ENCODE results near the gene G6PC3. TPM values are rescaled to one million over a fixed set of nuclear protein-coding genes. Genes with fewer than 3 reads are reported as not detected.
"Not testable (repeated sequence)": the region's sequence is repeated elsewhere in the genome, so short reads cannot be mapped to it uniquely, and the experiment has no call there.

Gene G6PC3
- total RNA-seq, 1 experiment from 2014 or later = 59.6 TPM

GRCh38 chr17:44046893-44047292 lies 23.6 kb upstream of the G6PC3 start:
- H3K9me3 ChIP-seq (ENCODE audit: low read length); H3K27ac ChIP-seq (ENCODE audit: low read length): not testable (repeated sequence)

DNA sequence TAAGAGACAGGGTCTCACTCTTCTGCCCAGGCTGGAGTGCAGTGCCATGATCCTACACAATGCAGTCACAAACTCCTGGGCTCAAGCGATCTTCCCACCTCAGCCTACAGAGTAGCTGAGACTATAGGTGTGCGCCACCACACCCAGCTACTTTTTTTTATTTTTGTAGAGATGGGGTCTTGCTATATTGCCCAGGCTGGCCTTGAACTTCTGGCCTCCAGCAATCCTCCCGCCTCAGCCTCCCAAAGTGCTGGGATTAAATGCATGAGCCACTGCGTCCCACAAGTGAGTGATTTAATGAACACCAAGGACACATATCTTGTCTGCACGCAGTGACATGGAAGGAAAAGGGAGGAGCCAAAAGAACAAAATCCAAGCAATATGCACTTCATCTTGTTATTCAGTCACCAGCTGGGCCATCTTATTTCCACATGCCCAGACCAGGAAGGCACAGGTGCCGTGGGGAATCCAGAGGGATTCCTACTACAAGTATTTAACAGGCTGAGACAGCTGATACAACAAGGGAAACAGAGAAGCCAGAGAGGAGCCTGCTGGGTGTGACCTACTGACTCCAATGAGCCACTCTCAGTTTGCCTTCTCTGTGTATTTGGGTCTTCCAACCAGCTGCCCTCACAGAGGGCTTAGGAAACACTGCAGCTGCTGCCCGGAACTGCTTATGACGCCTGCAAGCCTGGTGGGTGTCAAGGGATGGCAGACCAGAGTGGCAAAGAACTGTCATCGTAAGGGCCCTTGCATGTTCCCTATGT lies 21.1 kb upstream of the G6PC3 start:
- peaks cover 12% of the 10 kb centered on the region; the same call in 1 of the 2 replicates for H4K20me1 ChIP-seq (ENCODE audit: insufficient read depth, low read depth, low read length)
- H3K9me3 ChIP-seq (ENCODE audit: low read length) = no peaks in the 10 kb centered on the region
- no peak overlapping the region for H3K4me2 ChIP-seq (ENCODE audit: low read depth, low read length, poor library complexity, severe bottlenecking)
- no peak overlapping the region for H3K9ac ChIP-seq (ENCODE audit: low read length)
- DNase-seq = no peak
- peaks cover 74% of the 10 kb centered on the region for H3K79me2 ChIP-seq (ENCODE audit: low read length)
- H3K4me3 ChIP-seq (ENCODE audit: low read length) = no peak overlapping the region
- H3K27me3 ChIP-seq (ENCODE audit: low read length) = no peaks in the 10 kb centered on the region
- no peaks in the 10 kb centered on the region for H3K4me1 ChIP-seq (ENCODE audit: low read length)
- no peaks in the 10 kb centered on the region for H3K9me2 ChIP-seq (replicated peaks; ENCODE audit: insufficient read depth, low read length)
- H3K36me3 ChIP-seq (ENCODE audit: insufficient read depth, low read length) = peaks cover 43% of the 10 kb centered on the region
- H2AFZ ChIP-seq (ENCODE audit: low read length) = no peak overlapping the region
- no peak overlapping the region for H3K27ac ChIP-seq (ENCODE audit: low read length)

More at GRCh38 chr17:44046893-44047292, 23.6 kb upstream of the G6PC3 start:
- not testable (repeated sequence) for H3K9ac ChIP-seq (ENCODE audit: low read length); H3K4me1 ChIP-seq (ENCODE audit: low read length); H3K9me2 ChIP-seq (replicated peaks; ENCODE audit: insufficient read depth, low read length); H3K4me2 ChIP-seq (ENCODE audit: low read depth, low read length, poor library complexity, severe bottlenecking); H2AFZ ChIP-seq (ENCODE audit: low read length); H3K4me3 ChIP-seq (ENCODE audit: low read length); DNase-seq; H3K27me3 ChIP-seq (ENCODE audit: low read length)
- H3K36me3 ChIP-seq (ENCODE audit: insufficient read depth, low read length) = peaks cover 31% of the 10 kb centered on the region
- peaks cover 17% of the 10 kb centered on the region for H4K20me1 ChIP-seq (ENCODE audit: insufficient read depth, low read depth, low read length)
- H3K79me2 ChIP-seq (ENCODE audit: low read length) = peaks cover 70% of the 10 kb centered on the region

DNA sequence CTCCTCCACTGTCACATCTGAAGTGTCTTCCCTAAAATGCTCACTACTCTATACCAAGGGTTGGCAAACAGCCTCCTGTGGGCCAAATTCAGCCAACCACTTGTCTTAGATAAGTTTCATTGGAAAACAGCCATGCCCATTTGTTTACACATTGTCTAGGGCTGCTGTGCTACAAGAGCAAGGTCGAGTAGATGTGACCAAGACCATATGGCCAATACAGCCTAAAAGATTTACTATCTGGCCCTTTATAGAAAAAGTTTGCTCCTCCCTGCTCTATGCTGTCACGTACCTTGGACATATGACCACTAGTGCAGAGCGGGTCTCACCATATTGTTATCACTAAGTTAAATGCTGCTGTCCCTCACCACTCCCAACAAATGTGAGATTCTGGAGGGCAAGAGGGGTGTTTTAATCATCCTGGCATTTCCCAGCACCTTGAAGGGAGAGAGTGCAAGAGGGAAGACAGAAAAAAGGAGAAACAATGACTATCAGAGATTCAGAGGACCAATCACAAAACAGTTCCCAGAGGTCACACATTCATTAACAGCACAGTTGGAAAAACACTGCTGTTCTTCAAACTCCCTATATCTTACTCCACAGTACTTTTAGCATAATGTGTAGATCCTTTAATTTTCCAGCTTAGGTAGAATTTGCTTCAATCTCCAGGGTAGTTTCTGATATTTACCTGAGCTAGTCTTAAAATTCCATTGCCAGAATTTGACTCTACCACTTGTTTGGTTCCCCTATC lies 17.2 kb upstream of the G6PC3 start:
- H3K27ac ChIP-seq (ENCODE audit: low read length) = no peak overlapping the region
- H3K4me1 ChIP-seq (ENCODE audit: low read length) = no peaks in the 10 kb centered on the region
- H2AFZ ChIP-seq (ENCODE audit: low read length) = no peak overlapping the region
- H4K20me1 ChIP-seq (ENCODE audit: insufficient read depth, low read depth, low read length) = peaks cover 15% of the 10 kb centered on the region; the same call in 1 of the 2 replicates
- H3K4me2 ChIP-seq (ENCODE audit: low read depth, low read length, poor library complexity, severe bottlenecking) = no peak overlapping the region
- no peaks in the 10 kb centered on the region for H3K9me2 ChIP-seq (replicated peaks; ENCODE audit: insufficient read depth, low read length)
- no peak overlapping the region for H3K9ac ChIP-seq (ENCODE audit: low read length)
- no peaks in the 10 kb centered on the region for H3K27me3 ChIP-seq (ENCODE audit: low read length)
- no peak for DNase-seq
- H3K79me2 ChIP-seq (ENCODE audit: low read length) = peaks cover 80% of the 10 kb centered on the region
- no peak overlapping the region for H3K4me3 ChIP-seq (ENCODE audit: low read length)
- no peaks in the 10 kb centered on the region for H3K9me3 ChIP-seq (ENCODE audit: low read length)
- peaks cover 37% of the 10 kb centered on the region for H3K36me3 ChIP-seq (ENCODE audit: insufficient read depth, low read length)

- DNase-seq = no peak
- H4K20me1 ChIP-seq (ENCODE audit: insufficient read depth, low read depth, low read length) = peaks cover 23% of the 10 kb centered on the region; the same call in 1 of the 2 replicates
- no peak overlapping the region for H2AFZ ChIP-seq (ENCODE audit: low read length)
- peaks cover 50% of the 10 kb centered on the region for H3K36me3 ChIP-seq (ENCODE audit: insufficient read depth, low read length)
- H3K4me2 ChIP-seq (ENCODE audit: low read depth, low read length, poor library complexity, severe bottlenecking) = no peak overlapping the region
- H3K27ac ChIP-seq (ENCODE audit: low read length) = no peak overlapping the region
- no peak overlapping the region for H3K4me3 ChIP-seq (ENCODE audit: low read length)
- H3K9me3 ChIP-seq (ENCODE audit: low read length) = no peaks in the 10 kb centered on the region
- H3K9ac ChIP-seq (ENCODE audit: low read length) = no peak overlapping the region
- no peaks in the 10 kb centered on the region for H3K9me2 ChIP-seq (replicated peaks; ENCODE audit: insufficient read depth, low read length)
- no peaks in the 10 kb centered on the region for H3K27me3 ChIP-seq (ENCODE audit: low read length)
- peaks cover 3% of the 10 kb centered on the region; the same call in 1 of the 2 replicates for H3K4me1 ChIP-seq (ENCODE audit: low read length)
- peaks cover 87% of the 10 kb centered on the region for H3K79me2 ChIP-seq (ENCODE audit: low read length)
These were observed 11.2 kb upstream of the G6PC3 start for GRCh38 chr17:44059101-44059892.

- DNase-seq = no peak
- Histone ChIP-seq H3K4me1 (ENCODE audit: low read length) (peaks cover 10% of the 10 kb centered on the region), H3K4me2 (ENCODE audit: low read depth, low read length, poor library complexity, severe bottlenecking) (no peak overlapping the region), H3K4me3 (ENCODE audit: low read length) (no peak overlapping the region), H3K9me3 (ENCODE audit: low read length) (no peaks in the 10 kb centered on the region), H3K9ac (ENCODE audit: low read length) (no peak overlapping the region), H3K79me2 (ENCODE audit: low read length) (peaks cover 90% of the 10 kb centered on the region), H3K27ac (ENCODE audit: low read length) (no peak overlapping the region), H4K20me1 (ENCODE audit: insufficient read depth, low read depth, low read length) (peaks cover 26% of the 10 kb centered on the region; the same call in 1 of the 2 replicates), H3K36me3 (ENCODE audit: insufficient read depth, low read length) (peaks cover 50% of the 10 kb centered on the region), H2AFZ (ENCODE audit: low read length) (no peak overlapping the region), H3K9me2 (replicated peaks; ENCODE audit: insufficient read depth, low read length) (no peaks in the 10 kb centered on the region), H3K27me3 (ENCODE audit: low read length) (no peaks in the 10 kb centered on the region)
These were observed 9.1 kb upstream of the G6PC3 start for GRCh38 chr17:44061446-44061845.

- peaks cover 50% of the 10 kb centered on the region for H3K36me3 ChIP-seq (ENCODE audit: insufficient read depth, low read length)
- H2AFZ ChIP-seq (ENCODE audit: low read length) = no peak overlapping the region
- H3K9me2 ChIP-seq (replicated peaks; ENCODE audit: insufficient read depth, low read length) = no peaks in the 10 kb centered on the region
- H3K9me3 ChIP-seq (ENCODE audit: low read length) = no peaks in the 10 kb centered on the region
- H3K27me3 ChIP-seq (ENCODE audit: low read length) = no peaks in the 10 kb centered on the region
- H3K4me3 ChIP-seq (ENCODE audit: low read length) = no peak overlapping the region
- H3K79me2 ChIP-seq (ENCODE audit: low read length) = peaks cover 83% of the 10 kb centered on the region
- DNase-seq = no peak
- peaks cover 26% of the 10 kb centered on the region; the same call in 1 of the 2 replicates for H4K20me1 ChIP-seq (ENCODE audit: insufficient read depth, low read depth, low read length)
- peaks cover 21% of the 10 kb centered on the region for H3K4me1 ChIP-seq (ENCODE audit: low read length)
- no peak overlapping the region for H3K27ac ChIP-seq (ENCODE audit: low read length)
- H3K9ac ChIP-seq (ENCODE audit: low read length) = no peak overlapping the region
- no peak overlapping the region for H3K4me2 ChIP-seq (ENCODE audit: low read depth, low read length, poor library complexity, severe bottlenecking)
These were observed 7.7 kb upstream of the G6PC3 start for GRCh38 chr17:44062871-44063270.

DNA sequence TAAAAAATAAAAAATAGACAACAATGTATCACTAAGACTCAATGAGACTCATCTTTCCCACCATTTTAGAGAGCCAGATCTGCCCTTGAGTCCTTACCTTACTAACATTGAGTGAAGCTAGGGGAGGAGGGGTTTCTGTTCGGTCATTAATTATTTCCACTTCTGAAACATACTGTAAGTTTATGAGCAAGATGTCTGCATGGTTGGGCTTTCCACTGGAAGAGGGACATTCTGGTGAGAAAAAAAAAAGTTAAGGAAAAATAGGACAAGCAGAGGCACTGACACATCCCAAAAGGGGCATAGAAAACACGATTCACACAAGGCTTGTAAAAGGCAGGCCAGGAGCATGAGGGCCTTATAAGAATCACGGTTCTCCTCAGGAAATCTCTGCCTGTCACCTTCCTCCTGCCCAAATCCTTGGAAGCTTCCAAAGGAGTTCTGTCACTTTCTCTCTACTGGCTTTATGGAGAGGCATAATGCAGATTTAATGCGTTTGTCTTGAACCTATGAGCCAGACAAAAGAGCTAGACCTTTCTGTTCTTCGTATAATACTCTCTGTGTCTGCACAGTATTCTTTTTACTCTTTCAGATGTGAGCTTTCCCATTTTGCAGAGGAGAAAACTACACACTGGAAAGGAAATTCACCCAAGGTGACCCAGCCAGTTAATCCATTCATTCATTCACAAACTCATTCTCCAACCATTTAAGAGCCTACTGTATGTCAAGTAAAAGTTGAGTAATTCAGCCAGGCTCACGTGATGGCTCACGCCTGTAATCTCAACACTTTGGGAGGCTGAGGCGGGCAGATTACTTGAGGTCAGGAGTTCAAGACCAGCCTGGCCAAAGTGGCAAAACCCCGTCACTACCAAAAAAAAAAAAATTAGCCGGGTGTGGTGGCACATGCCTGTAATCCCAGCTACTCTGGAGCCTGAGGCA lies 6.6 kb upstream of the G6PC3 start:
- Histone ChIP-seq H3K4me3 (ENCODE audit: low read length) (no peak overlapping the region), H3K27me3 (ENCODE audit: low read length) (no peaks in the 10 kb centered on the region), H3K9me2 (replicated peaks; ENCODE audit: insufficient read depth, low read length) (no peaks in the 10 kb centered on the region)

More for the DNA sequence above, 6.6 kb upstream of the G6PC3 start:
- no peaks in the 10 kb centered on the region for H3K9me3 ChIP-seq (ENCODE audit: low read length)
- peaks cover 26% of the 10 kb centered on the region; the same call in 1 of the 2 replicates for H4K20me1 ChIP-seq (ENCODE audit: insufficient read depth, low read depth, low read length)
- peaks cover 21% of the 10 kb centered on the region for H3K4me1 ChIP-seq (ENCODE audit: low read length)
- H2AFZ ChIP-seq (ENCODE audit: low read length) = no peak overlapping the region
- DNase-seq = no peak
- no peak overlapping the region for H3K9ac ChIP-seq (ENCODE audit: low read length)
- peaks cover 74% of the 10 kb centered on the region for H3K79me2 ChIP-seq (ENCODE audit: low read length)
- no peak overlapping the region for H3K4me2 ChIP-seq (ENCODE audit: low read depth, low read length, poor library complexity, severe bottlenecking)
- H3K36me3 ChIP-seq (ENCODE audit: insufficient read depth, low read length) = peaks cover 44% of the 10 kb centered on the region
- H3K27ac ChIP-seq (ENCODE audit: low read length) = no peak overlapping the region
